COLO668 (cell line): ENCODE data around the gene POLDIP2.
"Not testable (repeated sequence)": the region's sequence is repeated elsewhere in the genome, so short reads cannot be mapped to it uniquely, and the experiment has no call there.

Experiments used
- DNase-seq: peaks from one replicate; lab custom pipeline; 2025; ENCODE audit not compliant: unreplicated experiment; lab: John Stamatoyannopoulos, UW

Gene POLDIP2

DNA sequence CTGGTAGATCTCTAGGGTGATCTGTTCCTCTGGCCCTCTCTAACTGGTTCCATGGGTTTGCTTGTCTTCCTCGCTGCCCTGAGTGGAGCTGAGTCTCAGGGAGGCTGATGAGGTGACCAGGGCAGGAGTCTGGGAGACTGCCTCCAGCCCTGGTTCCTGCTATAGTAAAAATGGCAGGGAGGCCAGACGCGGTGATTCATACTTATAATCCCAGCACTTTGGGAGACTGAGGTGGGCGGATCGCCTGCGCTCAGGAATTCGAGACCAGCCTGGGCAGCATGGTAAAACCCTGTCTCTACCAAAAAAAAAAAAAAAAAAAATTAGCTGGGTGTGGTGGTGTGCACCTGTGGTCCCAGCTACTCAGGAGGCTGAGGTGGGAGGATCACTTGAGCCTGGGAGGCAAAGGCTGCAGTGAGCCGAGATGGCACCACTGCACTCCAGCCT lies 18.5 kb downstream of the POLDIP2 start:
- not testable (repeated sequence) for DNase-seq

DNA sequence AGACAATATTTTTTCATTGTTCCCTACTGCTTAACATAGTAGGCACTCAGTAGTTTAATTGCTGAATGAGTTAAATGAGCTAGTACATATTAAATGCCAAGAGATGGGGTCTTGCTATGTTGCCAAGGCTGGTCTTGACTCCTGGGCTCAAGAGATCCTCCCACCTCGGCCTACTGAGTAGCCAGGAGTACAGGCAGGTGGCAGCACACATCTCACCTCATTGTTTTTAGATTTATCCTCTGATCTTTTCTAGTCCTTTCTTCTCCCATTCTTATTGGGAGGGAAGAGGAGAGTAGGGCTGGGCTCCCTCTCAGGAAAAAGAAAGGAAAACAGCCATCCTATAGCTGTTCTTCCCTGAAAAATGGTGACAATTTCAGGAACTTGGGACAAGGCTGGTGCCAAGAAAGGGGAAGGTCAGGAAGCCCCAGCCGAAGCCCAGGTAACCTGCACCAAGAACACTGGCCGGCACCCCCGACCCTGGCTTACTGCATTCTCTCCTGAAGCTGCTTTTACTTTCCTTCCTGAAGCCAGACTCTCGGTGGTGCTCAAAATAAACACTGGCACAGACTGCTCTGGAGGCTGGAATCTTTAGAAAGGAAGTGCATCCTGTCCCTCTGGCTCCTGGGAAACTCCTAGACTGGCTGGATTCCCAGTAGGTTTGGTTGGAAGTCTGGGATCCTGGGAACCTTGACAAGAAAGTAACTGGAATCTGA lies 19.1 kb downstream of the POLDIP2 start:
- DNase-seq: no peak

DNA sequence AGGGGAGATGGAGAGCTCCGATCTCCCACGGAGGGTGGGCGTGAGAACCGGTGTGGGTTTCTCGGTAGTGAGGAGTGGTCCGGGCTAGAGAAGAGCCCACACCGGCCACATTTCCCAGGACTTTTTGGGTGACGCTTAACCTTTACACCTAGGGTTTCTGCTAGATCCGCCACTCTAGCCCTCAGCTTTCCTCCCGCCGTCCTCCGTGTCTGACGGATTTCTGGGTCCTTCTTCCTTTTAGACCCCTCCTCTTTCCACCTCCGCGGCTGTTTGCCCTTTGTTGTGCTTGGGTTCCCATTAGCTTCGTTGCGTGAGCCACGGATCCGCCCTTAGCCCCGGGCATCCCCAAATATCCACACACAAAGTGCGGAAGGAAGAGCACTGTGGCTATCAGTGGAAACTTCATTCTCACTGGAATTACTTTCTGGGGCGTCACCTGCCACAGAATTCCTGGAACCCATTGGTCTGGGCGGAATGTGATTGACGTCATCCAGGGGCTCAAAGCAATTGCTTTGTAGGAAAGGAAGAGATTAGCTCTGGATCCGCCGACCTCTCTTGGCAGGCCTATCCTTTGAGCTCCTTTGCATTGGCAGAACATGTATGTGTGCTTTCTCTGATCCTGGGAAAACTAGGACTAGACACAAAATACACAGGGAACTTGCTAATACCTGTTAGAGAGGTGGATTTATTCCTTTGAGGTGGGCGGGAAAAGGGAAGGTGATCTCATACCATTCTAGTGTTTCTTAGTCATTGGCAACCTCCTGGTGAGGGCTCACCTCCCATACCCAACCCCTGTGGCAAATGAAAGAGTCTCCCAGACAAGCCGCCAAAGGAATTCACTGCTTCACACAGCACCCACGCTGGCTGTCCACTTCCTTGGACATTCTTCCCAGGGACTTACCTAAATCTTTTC lies 21.1 kb downstream of the POLDIP2 start:
- peak; percentile 26 for DNase-seq

GRCh38 chr17:28335201-28335958 lies 21.9 kb downstream of the POLDIP2 start, which contains the start of the genes IFT20 and TNFAIP1:
IFT20 (minus strand) TSS chr17:28335472; CDS start chr17:28331985, 3,487 bp downstream.
TNFAIP1 (plus strand) TSS chr17:28335761; CDS start chr17:28339522, 3,761 bp downstream.
- peak; percentile 95 for DNase-seq

GRCh38 chr17:28334666-28335200 lies 22.6 kb downstream of the POLDIP2 start:
- DNase-seq: peak; percentile 12

DNA sequence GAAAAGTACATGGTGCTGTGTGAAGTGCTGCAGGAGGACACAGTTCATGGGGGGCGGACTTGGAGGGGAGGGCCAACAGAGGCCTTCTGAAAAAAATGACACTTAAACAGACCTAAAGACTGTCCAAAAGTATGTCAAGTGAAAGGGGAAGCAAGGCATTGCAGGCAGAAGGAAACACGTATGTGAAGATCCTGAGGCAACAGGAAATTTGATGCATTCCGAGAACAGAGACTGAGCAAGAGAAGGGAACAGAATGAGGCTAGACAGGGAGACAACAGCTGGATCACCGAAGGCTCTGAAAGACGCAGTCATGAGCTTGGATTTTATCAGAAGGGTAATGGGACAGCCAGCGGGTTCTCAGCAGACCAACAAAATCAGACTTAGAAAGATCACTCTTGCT lies 23.2 kb downstream of the POLDIP2 start:
- no peak for DNase-seq

DNA sequence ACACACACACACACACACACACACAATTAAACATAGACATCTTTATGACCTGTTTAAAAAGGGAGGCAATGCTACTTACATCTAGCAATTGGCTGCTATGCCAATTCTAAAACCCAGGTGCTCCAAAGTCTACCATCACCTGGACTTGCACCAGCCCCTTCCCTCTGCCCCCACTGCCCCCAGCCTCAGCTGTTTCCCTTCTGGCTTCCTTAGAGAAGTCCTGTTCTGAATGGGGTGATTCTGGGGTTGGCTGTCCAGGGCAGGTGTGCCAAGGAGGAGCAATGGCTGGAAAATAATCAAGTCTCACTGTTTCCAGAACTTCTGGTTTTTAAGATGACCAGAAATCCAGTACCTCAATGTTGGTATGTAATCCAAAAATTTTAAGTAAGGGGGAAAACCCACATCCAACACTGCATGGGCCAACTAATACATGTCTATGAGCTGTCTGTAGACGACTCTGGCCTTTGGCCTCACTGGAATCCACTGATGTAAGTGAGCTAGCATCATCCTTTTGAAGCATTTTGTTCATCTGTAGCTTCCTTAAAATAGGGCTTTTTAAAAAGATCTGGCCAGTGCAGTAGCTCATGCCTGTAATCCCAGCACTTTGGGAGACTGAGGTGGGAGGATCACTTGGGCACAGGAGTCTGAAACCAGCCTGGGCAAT lies 24.1 kb downstream of the POLDIP2 start:
- no peak for DNase-seq

DNA sequence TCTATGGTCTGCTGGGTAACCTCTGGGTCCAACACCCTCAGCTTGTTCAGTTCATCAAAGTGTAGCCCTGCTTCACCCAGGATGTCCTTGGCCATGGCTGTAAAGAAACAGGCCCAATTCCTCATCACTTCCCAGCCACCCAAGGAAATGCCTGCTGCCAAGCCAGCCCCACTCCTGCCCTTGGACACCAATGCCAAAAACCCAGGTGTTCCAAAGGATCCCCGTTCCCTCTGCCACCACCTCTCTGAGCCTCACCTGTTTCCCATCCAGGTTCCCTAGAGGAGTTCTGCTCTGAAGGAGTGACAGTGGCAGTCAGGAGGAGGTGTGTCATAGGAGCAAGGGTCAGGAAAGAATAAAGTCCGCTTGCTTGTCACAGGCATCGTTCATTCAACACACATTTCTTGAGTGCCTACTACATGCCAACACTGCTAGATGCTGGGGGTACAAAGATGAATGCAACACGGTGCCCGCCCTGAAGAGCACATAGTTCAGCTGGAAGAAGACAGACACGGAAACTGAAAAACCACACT lies 25.4 kb downstream of the POLDIP2 start:
- DNase-seq: no peak

GRCh38 chr17:28330671-28331070 lies 26.7 kb downstream of the POLDIP2 start:
- no peak for DNase-seq

GRCh38 chr17:28328325-28328724 lies 29.0 kb downstream of the POLDIP2 start:
- DNase-seq: no peak

DNA sequence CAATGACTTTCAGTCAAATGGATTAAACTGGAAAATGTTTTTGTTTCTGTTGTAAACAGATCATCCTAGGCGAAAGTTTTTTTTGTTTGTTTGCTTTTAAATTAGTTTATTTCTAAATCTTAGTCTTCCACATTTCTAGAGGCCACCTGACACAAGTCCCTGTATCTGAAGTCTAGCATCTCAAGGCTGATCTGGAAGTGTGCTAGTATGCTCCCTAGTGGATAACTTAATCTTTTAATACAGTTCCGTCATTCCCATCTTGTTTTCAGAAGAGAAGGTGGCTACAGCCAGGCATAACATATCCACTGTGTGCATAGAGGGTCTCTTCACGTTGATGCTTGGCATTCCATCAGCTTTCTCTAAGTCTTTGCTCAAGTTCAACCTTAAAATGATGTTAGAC lies 29.6 kb downstream of the POLDIP2 start:
- DNase-seq: no peak

GRCh38 chr17:28327031-28327607 lies 30.2 kb downstream of the POLDIP2 start:
- no peak for DNase-seq

- DNase-seq: peak; percentile 12
Measured at GRCh38 chr17:28326114-28326513, 31.2 kb downstream of the POLDIP2 start.

DNA sequence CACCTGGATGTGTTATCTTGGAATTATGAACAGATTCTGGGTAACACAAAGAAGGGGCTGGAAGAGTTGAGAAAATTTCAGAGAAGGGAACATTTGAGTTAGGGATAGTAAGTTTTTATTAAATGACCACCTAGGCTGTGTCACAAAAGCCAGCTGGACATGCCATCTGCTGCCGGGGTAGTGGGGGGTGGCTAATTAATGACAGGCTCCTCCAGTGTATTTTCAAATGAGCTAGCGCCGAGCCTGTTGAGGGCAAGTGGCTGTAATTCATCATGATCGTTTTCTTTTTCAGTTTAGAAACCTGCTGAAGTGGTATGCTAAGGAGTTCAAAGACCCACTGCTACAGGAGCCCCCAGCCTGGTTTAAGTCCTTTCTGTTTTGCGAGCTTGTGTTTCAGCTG lies 32.1 kb downstream of the POLDIP2 start:
- no peak for DNase-seq

GRCh38 chr17:28324781-28325180 lies 32.5 kb downstream of the POLDIP2 start:
- no peak for DNase-seq

DNA sequence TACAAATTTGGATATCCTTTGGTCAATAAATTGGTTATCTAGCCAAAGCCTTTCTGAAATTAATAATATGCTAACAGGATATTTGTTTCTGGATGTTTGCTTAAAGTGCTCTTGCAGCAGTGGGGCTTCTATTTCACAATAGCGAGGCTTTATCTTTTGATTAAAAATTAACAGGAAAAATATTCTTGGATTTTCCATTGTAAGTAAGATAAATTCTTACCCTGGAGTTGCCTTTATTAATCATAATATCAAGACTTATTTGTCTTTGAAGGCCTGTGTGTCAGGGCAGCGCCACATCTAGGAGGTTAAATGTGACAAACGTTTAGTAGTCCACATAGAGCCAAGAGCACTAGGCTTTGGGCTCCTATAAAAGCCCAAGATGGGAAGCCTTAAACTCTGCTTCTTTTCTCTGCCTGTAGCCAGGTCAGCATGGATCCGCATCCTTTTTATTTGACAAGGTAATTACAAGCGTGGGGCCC lies 33.0 kb downstream of the POLDIP2 start:
- no peak for DNase-seq

DNA sequence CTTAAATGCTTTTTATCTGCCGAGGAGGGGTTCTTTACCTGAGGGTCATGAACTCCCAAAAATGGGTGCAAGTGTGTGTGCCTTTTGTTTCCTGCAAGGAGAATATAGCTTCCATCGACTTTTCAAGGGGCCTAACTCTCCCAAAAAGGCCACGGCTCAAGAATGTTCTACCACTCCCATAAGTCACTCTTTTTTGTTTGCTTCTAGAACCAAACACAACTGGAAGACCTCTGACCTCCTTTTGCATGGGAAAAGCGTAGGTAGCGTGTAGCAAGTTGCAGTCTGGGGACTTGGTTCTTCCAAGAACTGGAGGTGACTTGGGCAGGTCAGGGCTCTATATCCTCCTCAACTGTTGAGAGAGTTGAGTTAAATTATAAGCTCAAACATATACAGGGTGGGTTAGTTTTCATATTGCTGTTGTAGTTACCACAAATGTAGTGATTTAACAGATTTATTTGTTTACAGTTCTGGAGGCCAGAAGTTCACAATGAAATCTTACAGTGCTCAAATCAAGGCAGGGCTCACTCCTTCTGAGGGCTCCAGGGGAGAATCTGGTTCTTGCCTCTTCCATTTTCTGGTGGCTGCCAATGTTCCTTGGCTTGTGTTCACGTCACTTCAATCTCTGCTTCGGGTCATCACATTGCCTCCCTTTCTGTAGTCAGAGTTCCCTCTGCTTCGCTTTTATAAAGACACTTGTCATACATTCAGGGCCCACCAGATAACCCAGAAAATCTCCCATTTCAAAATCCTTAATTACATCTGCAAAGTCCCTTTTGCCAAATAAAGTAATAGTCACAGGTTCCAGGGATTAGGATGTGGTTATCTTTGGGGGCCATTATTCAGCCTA lies 36.9 kb downstream of the POLDIP2 start:
- DNase-seq: no peak

GRCh38 chr17:28319598-28319935 lies 37.8 kb downstream of the POLDIP2 start:
- DNase-seq: no peak
